GM18499 (cell line): ENCODE results near the gene MROH7.

ENCODE experiments used
- ATAC-seq: cut with Tn5 transposase; IDR thresholded peaks from one replicate; pipeline ENCODE4 v1.9.1; 2021; ENCODE audit warnings: moderate number of reproducible peaks; ENCODE audit not compliant: insufficient read depth, unreplicated experiment

Gene MROH7

GRCh38 chr1:54640863-54641836, at the start of gene MROH7:
MROH7 (plus strand) TSS chr1:54641786; CDS start chr1:54652927, 11,141 bp downstream.
- no peak for ATAC-seq

- no peak for ATAC-seq
Measured at GRCh38 chr1:54593571-54594160, 47.9 kb upstream of the MROH7 start.

GRCh38 chr1:54594463-54594862, 47.1 kb upstream of the MROH7 start:
- no peak for ATAC-seq

GRCh38 chr1:54595956-54596498, 45.6 kb upstream of the MROH7 start:
- no peak for ATAC-seq

GRCh38 chr1:54596756-54597155, 44.8 kb upstream of the MROH7 start:
- no peak for ATAC-seq

GRCh38 chr1:54597455-54598030, 44.0 kb upstream of the MROH7 start:
- ATAC-seq = no peak

- no peak for ATAC-seq
Measured at GRCh38 chr1:54599211-54599823, 42.3 kb upstream of the MROH7 start.

- no peak for ATAC-seq
Measured at GRCh38 chr1:54600947-54601721, 40.5 kb upstream of the MROH7 start.

GRCh38 chr1:54601730-54602129, 39.9 kb upstream of the MROH7 start:
- no peak for ATAC-seq

- no peak for ATAC-seq
Measured at GRCh38 chr1:54602554-54602953, 39.0 kb upstream of the MROH7 start.

GRCh38 chr1:54603241-54603640, 38.3 kb upstream of the MROH7 start:
- no peak for ATAC-seq

- no peak for ATAC-seq
Measured at GRCh38 chr1:54604051-54604450, 37.5 kb upstream of the MROH7 start.

- no peak for ATAC-seq
Measured at GRCh38 chr1:54604572-54605370, 36.8 kb upstream of the MROH7 start.

GRCh38 chr1:54606096-54606989, 35.2 kb upstream of the MROH7 start:
- no peak for ATAC-seq

- ATAC-seq = no peak
Measured at GRCh38 chr1:54606990-54607325, 34.6 kb upstream of the MROH7 start.

GRCh38 chr1:54607821-54608565, 33.6 kb upstream of the MROH7 start:
- ATAC-seq = no peak

GRCh38 chr1:54608566-54609230, 32.9 kb upstream of the MROH7 start:
- ATAC-seq = no peak
